Left forelimb (tissue), 1 donor: ENCODE data around the gene CHST13.

ENCODE experiments used
- DNase-seq: peaks from one replicate; pipeline ENCODE4 v3.0.0-alpha.2; 2018; ENCODE audit warnings: low spot score

The CHST13 gene

DNA sequence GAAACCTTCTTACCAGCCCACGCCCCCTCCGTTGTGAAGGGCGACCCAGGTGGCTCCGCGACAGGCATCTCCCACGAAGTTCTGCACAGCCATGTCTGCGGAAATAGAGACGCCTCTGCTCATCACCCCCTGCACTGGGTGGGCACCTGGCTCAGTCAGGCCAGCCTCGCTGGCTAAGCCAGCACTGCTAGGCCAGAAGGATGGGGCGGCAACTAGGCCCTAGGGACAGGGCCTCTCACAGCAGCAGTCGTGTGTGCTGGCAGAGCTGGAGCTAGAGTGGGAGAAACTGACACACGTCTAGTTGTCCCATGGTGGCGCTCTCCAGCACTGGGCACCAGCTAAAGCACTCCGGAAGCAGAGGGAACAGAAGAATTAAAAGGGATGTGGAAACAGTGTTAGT, 35.8 kb upstream of the CHST13 start:
- no peak for DNase-seq

GRCh38 chr3:126488886-126489569, 34.9 kb upstream of the CHST13 start:
- no peak for DNase-seq

GRCh38 chr3:126490619-126491018, 33.3 kb upstream of the CHST13 start:
- no peak for DNase-seq

DNA sequence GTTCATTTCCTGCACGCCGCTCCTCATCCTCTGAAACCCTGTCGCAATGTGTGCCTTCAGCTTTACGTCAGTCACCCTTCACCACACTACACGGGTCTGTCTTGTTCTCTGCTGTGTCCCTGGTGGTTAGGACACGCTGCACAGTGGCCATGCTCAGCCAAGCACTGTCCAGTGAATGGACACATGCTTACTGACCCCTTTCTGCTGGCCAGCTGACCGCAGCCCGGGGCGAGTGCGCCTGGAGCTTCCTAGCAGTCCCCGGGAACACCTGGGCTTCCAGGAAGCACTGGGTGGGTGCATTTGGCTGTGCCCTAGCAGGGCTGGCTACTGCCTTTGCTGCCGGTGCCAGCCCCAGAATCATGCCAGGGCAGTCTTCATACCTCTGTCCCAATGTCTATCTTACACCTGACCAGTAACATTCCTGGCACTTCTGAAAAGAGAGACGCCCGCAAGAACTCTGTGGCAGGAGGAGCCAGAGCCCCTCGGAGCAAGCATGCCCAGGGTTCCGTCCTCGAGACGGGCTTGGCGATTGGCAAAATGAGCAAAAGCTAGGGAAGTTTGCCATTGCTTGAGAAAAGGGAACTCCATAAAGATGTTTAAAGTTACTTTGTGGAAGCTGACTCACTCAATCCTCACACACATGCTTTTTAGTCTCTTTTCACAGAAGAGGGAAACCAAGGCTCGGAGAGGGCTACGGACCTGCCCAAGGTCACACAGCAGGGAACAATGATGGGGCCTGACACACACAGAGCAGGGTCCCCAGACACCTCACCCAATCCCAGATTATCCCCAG, 32.5 kb upstream of the CHST13 start:
- no peak for DNase-seq

- no peak for DNase-seq
These were observed 30.9 kb upstream of the CHST13 start for GRCh38 chr3:126493051-126493450.

- no peak for DNase-seq
These were observed 30.2 kb upstream of the CHST13 start for GRCh38 chr3:126493739-126494138.

DNA sequence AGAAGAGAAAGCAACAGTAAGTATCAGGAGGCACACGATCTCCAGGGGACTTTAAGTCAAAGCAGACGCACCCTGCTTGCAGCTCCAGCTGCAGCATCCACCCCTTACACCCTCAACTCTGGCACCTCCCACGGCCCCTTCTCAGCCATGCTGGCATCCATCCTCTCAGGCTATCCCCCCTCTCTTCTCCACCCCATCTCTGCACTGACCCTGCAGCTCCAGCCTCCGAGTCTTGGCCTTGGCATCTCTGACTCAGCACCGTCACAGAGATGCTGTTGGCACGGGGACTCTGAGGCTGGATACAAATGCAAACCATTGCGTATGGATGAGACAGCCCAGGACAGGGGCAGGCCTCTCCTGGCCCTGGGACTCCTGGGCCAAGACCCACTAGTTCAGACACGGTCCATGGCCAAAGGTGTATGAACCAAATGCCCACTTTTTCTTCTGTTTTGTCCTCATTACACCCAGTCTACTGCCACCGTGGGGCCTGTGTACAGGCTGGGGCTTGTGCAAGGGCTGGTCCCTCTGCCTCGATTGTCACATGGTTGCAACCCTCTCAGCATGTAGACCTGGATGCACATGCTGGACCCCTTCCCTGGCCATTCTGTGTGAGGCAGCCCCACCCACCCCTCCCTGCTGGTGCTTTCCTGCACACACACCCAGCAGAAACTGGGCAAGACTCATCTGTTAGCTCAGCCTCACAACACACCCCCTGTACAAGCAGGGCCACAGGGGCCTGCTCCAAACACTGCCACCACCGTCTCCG, 29.6 kb upstream of the CHST13 start:
- DNase-seq = no peak

DNA sequence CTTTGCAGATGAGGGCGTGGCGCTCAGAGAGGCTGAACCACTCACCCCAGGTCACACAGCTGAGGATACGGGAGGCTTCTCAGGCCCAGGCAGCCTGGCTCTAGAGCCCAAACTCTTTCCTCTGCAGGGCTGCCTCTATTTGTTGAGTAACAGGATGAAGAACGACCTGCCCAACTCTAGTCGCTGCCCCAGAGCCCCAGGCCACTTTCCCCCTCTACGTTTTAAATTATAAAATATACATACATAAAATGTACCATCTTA, 29.1 kb upstream of the CHST13 start:
- DNase-seq = no peak

DNA sequence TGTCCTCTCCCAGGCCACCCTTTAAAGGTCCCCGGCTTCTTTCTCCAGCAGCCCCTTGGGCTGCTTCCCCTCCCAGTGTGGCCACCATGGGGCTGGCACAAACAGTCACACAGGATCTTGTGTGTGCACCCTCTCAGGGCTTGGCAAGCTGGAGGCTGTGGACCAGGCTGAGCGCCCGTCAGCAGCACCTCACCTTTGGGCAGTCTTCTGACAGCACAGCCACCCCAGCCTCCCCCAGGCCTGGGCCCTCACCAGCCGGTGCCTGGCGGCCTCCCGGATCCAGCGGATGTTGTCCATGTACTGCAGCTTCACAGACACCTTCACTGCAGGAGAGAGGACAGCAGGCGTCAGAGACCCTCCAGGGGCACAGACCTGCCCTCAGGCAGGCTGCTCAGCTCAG, 28.2 kb upstream of the CHST13 start:
- no peak for DNase-seq

GRCh38 chr3:126496894-126497850, 26.8 kb upstream of the CHST13 start:
- DNase-seq = no peak

- no peak for DNase-seq
These were observed 26.0 kb upstream of the CHST13 start for GRCh38 chr3:126497956-126498355.

GRCh38 chr3:126498461-126498860, 25.5 kb upstream of the CHST13 start:
- no peak for DNase-seq

DNA sequence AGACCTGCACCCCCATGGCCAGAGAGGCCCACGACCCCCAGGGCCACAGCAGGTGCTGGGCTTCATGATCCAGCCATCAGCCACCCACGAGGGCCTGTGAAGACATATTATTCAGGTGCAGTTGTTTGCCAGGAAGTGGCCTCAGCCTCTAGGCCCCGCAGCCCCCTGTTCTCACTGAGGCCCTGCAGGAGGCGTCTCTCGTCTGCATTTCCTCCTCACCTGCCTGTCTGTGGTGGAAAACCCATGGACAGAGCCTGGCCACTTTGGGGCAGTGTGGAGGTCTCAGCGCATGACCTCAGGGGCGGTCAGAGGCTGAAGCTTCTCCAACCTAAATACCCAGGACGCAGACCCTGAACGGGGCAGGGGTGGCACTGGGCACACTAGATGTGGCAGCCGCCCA, 25.0 kb upstream of the CHST13 start:
- no peak for DNase-seq

- DNase-seq = no peak
These were observed 24.6 kb upstream of the CHST13 start for GRCh38 chr3:126499401-126499800.

GRCh38 chr3:126500016-126500415, 23.9 kb upstream of the CHST13 start:
- no peak for DNase-seq

DNA sequence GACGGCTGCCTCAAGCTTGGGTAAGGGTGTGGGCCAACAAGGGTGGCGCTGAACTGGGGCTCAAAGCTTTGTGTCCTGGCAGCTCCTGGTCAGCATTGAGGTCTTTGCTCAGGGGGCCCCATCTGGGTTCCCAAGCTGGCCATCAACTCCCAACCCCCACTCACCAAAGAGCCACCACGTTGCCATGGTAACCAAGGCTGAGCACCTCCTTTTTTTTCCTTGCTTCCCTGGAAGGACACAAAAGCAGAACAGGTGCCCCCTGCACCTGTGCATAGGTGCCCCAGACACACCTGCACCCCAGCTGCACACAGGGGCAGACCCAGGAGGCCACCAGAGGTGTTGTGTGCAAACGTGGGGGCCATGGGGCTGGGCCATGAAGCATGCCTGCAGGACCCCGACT, 22.9 kb upstream of the CHST13 start:
- no peak for DNase-seq

GRCh38 chr3:126501736-126502135, 22.2 kb upstream of the CHST13 start:
- no peak for DNase-seq

DNA sequence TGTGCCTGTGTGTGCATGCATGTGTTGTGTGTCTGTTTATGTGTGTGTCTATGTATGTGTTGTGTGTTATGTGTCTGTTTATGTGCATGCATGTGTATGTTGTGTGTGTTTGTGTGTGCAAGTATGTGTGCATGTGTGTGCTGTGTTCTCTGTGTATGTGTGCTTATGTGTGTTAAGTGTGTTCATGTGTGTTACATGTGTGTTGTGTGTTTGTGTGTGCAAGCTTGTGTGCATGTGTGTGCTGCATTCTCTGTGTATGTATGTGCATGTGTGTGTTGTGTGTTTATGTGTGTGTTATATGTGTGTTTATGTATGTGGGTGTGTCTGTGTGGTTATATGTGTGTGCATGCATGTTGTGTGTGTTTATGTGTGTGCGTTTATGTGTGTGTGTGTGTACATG, 21.3 kb upstream of the CHST13 start:
- no peak for DNase-seq

- no peak for DNase-seq
These were observed 20.3 kb upstream of the CHST13 start for GRCh38 chr3:126503701-126504100.

DNA sequence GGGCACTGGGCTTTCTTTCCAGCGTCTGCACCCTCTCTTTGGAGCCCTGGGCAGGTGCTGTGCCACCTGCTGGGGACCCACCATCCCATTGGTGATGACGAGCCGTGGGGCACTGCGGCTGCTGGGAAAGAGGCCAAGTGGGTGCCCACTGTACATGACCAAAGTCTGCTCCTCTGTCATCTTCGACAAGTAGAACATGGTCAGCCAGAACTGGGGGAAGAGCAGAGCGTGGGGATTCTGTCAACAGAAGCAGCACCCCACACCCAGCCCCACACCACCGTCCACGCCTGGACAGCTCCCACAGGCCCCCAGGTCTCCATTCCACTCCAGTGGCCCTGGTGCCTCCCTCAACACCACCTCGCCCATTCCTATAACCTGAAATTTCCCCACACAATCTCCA, 16.1 kb upstream of the CHST13 start:
- DNase-seq = no peak

DNA sequence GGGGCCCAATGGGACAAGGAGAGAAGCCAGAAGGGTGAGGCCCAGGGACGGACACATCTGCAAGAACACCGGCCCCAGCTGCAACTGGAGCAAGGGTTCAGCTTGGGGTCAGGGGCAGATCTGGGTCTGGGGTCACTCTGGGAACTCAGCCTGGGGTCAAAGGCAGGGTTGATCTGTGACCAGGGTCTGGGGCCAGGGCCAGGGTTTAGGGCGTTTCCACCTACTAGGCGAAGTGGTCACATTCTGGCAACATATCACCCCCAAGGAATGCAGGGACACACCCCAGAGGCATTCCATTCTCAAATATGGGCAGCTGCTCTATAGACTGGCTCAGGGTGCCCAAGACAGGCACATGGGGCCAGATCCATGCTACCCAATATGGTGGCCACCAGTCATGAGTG, 15.4 kb upstream of the CHST13 start:
- DNase-seq = no peak
